ENCODE results near the gene PTPRT.

Gene PTPRT

DNA sequence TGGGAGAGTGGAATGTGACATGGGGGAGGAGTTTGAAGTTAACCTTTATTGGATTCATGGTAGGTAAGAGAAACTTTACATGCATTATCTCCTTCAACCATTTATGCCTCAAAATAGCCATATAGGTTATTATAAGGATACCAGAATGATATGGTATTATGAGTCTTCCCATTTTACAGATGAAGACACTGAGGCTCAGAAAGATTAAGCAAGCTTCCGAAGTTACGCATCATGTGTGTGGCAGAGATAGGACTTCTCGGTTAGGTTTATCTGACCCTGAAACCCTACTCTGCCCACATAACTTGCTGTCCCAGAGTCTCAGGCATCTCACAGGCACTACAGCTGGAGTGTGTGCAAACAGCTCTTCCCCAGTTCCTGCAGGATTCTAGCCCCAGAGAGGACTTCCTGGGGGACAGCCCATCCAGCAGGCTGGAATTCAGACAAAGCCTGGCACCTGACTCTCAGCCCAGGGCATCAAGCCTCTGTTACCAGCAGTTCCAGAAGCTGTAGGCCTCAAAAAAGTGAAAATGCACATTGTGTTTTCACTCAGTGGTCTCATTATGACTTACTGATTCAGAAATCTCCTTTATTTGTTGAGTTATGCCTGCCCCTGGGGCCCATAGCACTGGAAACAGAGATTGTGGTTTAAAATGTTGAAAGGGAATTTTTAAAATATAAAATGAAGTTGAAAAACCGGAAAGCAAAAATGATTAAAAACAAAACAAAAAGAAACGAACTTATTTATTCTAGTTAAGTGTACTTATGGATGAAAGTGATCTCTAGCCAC, 1058.7 kb downstream of the PTPRT start:
- DNase-seq, result no peak
- in situ Hi-C loops (cut with HindIII; ENCODE audit: low pct_ligation_motif_present, low pct_unique_long_range_greater_than_20kb, low sequenced_read_pairs), result no loop called here

DNA sequence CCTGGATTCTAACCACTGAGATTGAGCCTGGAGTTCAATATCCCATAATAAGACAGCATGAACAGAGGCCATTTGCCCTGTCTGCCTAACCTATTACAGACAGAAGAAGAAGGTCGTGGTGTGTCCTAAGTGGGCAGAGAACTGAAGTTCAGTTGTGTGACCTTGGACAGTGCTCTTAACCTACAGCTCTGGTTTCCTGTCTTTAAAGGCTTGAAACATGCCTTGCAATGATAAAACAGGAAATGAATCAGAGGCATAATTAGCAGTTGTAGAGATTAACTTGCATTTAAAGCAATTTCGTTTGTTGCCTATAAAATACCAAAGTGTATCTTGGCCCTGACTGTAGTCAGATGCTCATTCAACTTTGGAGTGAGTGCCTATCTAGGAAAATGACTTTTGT, 1064.3 kb downstream of the PTPRT start:
- in situ Hi-C loops (cut with HindIII; ENCODE audit: low pct_ligation_motif_present, low pct_unique_long_range_greater_than_20kb, low sequenced_read_pairs), result no loop called here
- DNase-seq, result no peak

DNA sequence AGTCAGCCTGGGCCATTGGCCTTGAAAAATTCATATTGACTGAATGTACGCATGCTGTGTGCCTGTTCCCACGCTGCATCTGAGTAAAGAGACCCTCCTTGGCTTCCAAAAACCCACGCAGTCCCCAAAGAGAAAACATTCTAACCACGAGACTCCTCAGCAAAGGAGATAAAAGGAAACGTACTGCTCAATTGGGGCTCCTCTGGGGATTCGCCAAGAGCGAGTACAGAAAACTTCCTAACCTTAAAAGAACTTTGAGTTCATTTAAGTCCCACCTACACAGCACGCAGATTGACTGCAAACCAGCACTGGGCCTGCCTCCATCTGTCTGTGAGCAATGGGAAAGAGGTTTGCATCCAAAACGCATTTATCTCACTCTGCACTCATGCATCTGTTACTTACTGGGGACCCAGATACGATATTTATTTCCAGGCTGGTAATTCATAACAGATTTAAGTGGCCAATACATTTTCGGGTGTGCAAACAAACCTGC, 1065.7 kb downstream of the PTPRT start:
- no peak for DNase-seq
- in situ Hi-C loops (cut with HindIII; ENCODE audit: low pct_ligation_motif_present, low pct_unique_long_range_greater_than_20kb, low sequenced_read_pairs), result no loop called here

DNA sequence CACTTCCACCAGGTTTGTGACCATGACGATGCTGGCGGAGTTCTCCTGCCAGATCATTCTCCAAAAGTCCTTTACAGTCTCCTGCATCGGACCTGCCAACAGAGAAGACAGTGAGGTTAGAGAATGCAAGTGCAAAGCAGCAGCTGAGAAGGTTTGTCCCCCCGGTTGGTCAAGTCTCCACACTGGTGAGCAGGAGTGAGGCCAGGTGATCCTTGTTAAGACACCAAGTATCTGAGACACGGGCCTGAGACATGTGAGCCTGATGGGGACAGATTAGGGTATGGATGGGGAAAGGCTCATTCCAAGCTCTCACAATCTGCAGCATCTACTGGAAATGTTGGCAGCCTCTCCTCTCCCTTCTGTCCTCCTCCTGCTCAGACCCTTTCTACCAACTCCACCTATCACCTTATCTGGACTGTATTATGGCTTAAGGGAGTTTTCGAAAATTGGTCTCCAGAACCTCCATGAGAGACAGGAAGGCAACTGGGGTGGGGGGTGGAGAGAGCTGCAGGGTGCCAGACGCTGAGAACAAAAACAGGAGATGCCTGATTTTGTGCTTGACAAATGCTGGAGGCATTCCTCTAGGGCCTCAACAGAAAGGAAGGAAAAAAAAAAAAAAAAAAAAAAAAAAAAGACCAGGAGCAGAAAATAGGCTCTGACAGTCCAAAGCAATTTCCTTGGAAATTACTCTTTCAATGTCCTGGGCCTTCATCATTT, 1071.1 kb downstream of the PTPRT start:
- in situ Hi-C loops (cut with HindIII; ENCODE audit: low pct_ligation_motif_present, low pct_unique_long_range_greater_than_20kb, low sequenced_read_pairs), result no loop called here
- no peak for DNase-seq

DNA sequence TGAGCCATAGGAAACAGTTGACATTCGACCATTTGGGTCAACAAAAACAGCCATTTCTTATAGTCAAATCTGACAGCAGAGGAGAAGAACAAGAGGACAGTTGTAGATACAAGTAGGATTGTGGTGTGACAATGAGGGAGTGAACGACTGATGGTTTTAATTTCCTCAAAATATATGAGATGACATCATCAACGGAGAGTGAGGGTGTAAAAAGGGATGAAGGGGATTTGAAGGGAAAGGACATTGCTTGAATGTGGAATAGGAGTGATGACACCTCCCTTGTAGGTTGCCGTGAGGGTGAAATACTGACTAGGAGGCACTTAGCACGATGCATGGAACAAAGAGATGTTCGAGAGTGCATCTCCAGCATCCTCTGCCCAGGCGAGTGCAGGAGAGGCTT, 1071.7 kb downstream of the PTPRT start:
- in situ Hi-C loops (cut with HindIII; ENCODE audit: low pct_ligation_motif_present, low pct_unique_long_range_greater_than_20kb, low sequenced_read_pairs), result no loop called here
- no peak for DNase-seq

DNA sequence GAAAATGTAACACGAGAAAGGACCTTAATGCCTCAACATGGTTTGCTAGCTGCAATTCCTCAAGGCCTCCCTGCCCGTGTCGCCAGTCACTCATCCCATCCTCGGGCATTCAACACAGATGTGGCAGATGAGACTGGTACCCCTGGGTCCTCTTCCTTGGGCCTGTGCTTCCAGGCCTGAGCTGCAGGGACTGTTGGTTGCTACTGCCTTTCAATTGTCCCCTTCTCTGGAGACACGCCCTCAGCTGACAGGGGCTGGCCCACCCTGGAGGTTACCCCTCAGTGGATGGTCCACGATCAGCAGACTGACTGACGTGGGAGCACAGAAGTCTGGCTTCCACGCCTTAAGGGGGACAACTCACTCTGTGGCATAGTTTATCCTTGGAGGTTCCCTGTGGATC, 1076.5 kb downstream of the PTPRT start:
- in situ Hi-C loops (cut with HindIII; ENCODE audit: low pct_ligation_motif_present, low pct_unique_long_range_greater_than_20kb, low sequenced_read_pairs), result no loop called here

DNA sequence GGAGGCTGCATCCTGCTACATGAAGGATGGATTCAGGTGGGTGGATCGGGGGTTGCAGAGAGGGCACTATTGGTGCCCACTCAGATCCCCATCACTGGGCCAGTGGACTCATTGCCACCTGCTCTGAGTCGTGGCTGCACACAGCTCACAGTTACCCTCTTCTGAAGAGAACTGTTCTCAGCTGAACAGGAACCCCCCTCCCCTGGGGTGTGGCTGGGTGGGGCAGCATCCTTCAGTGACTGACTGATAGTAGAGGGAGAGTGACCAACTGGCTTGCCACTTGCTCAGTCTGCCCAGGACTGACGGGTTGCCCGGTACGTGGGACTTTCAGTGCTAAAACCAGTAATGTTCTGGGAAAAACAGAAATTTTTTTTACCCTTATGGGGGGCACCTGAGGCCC, 1077.5 kb downstream of the PTPRT start:
- in situ Hi-C loops (cut with HindIII; ENCODE audit: low pct_ligation_motif_present, low pct_unique_long_range_greater_than_20kb, low sequenced_read_pairs), result no loop called here
- no peak for DNase-seq

More for the DNA sequence above, 1076.5 kb downstream of the PTPRT start:
- DNase-seq, result no peak

DNA sequence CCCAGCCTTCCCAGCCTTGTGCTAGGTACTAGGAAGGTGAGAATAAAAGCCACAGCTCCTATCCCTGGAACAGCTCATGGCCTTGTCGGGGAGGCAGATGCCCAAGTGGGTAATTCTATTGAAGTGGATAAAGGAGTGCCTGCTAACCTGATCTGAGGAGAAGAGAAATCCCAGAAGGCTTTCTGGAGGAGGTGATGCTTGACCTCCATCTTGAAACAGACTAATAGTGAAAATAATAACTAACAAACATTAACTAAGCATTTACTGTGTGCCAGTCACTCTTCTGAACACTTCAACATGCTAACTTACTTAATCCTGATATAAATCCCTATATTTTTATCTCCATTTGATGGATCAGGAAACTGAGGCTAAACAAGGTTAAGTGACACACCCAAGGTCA, 1078.4 kb downstream of the PTPRT start:
- no peak for DNase-seq
- in situ Hi-C loops (cut with HindIII; ENCODE audit: low pct_ligation_motif_present, low pct_unique_long_range_greater_than_20kb, low sequenced_read_pairs), result no loop called here

DNA sequence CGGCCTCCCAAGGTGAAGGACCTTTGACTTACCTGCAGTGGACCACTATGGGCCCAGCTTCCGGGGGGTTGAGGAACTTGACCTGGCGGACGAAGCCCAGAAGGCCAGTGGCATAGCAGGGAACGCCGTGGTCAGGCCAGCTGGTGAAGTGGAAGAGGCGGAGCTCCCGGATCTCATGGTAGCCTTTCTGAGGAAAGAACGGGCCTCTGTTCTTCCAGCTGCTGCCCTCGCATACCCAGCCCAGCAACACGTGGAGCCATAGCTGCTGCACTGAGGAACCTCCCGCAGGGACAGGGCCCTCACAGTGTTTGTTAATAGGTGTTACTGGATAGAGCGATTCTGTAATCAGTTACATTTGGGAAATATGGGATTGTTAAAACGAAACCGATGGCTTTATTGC, 1079.4 kb downstream of the PTPRT start:
- in situ Hi-C loops (cut with HindIII; ENCODE audit: low pct_ligation_motif_present, low pct_unique_long_range_greater_than_20kb, low sequenced_read_pairs), result no loop called here
- no peak for DNase-seq

DNA sequence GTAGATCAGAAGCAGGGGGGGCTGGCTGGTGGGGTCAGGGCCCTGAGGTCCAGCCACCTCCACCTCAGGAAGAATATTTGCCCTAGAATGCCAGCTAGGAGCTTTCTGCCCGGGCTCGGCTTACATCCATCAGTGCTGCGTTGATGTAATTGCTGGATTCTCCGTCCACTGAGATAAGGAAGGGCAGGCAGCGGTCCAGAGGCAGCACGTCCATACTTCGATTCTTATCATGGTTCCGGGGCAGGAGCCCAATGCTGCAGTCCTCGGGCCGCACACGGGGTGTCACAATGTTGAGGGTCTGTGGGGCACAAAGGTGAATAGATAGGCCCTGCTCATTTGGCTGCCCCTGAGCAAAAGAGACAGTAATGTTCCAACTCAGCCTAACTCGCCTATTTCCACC, 1087.7 kb downstream of the PTPRT start:
- no peak for DNase-seq
- in situ Hi-C loops (cut with HindIII; ENCODE audit: low pct_ligation_motif_present, low pct_unique_long_range_greater_than_20kb, low sequenced_read_pairs), result no loop called here

DNA sequence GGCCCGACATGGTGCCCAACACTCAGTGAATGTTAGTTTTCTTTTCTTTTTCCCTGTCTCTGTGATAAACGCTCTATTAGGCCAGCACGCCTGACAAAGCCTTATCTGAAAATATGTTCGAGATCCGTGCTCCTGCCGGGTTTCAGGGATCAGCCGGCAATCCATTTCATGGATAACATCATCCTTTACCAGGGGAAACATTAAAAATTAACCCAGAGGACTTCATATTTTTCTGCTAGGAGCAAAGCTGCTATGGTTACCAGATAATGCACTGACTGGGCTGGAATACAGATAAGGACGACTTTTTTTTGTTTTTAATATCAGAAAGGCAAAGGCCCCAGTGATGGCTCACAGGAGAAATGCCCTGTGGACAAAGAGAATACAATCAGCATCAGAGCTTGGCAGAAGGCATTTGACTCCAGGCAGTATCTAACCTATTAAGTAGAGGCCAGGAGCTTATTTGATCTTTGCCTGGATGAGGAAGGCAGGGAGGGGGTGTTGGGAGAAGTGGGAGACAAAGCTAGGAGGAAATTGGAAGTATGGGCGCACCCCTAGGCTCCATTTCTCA, 1089.5 kb downstream of the PTPRT start:
- no peak for DNase-seq
- in situ Hi-C loops (cut with HindIII; ENCODE audit: low pct_ligation_motif_present, low pct_unique_long_range_greater_than_20kb, low sequenced_read_pairs), result no loop called here

DNA sequence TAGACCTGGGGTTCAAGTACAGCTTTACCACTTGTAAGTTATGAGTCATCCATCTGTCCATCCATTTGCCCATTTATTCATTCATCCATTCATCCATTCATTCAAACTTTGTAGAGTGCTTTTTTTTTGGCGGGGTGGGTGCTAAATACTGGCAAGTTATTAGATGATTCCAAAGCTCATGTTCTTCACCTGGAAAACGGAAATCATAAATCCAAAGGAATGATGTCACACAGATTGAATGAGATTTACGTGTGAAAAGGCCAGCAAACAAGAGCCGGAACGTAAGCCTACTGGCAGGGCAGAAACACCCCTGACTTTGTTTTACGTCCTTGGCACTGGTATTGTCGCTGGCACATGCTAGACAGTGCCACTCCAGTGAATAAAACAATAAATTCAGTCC, 1090.6 kb downstream of the PTPRT start:
- in situ Hi-C loops (cut with HindIII; ENCODE audit: low pct_ligation_motif_present, low pct_unique_long_range_greater_than_20kb, low sequenced_read_pairs), result no loop called here
- no peak for DNase-seq

DNA sequence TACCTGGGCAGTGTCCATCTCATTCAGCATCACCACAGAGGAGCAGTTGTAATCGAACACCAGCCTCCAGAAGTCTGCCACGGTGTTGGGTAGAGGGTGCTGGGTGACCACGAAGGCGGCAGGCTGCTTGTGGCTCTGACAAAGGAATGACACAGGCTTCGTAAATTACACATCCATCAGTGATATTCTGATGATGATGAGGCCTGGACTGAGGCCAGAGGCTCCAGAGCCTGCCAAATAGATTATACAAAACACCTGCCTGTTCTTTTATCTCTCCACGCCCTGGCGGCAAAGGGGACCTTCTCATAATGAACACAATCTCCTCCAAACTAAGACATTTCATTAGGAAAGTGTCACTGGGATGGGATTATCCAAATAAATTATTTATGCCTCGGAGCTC, 1091.3 kb downstream of the PTPRT start:
- DNase-seq, result no peak
- in situ Hi-C loops (cut with HindIII; ENCODE audit: low pct_ligation_motif_present, low pct_unique_long_range_greater_than_20kb, low sequenced_read_pairs), result no loop called here

DNA sequence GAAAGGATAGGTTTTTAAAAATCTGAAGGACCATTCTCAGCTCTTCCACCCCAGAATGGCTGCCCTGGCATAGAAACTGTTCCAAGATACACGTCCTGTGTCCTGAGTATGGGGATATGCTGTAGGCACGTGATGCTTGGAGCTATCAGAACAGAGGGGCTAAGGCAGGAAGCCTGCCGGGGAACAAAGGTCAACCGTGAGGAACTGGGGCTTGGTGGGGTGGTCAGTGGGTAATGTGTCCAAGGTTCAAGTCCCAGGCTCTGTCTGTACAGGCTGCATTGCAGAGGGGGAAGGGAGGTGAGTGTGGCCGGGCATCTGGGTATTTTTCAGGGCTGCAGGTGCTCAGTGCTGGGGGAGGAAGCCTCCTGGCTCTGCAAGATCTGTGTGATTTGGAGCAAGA, 1092.0 kb downstream of the PTPRT start:
- in situ Hi-C loops (cut with HindIII; ENCODE audit: low pct_ligation_motif_present, low pct_unique_long_range_greater_than_20kb, low sequenced_read_pairs), result no loop called here
- DNase-seq, result no peak

DNA sequence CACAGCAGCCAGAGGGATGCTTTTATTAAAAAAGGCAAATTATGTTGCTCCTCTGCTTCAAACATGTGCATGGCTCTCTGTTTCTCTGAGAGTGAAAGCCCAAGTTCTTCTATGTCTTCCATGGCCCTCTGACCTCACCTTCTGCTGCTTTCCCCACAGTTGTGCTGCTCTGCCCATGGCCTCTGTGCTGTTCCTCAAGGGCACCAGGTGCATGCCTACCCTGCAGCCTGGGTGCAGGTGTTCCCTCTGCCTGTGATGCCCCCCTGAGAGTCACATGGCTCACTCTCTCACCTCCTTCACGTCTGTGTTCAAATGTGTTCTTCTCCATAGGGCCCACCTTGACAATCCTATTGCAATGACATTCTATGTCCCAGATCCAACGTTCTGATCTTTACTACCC, 1094.5 kb downstream of the PTPRT start:
- in situ Hi-C loops (cut with HindIII; ENCODE audit: low pct_ligation_motif_present, low pct_unique_long_range_greater_than_20kb, low sequenced_read_pairs), result no loop called here
- DNase-seq, result no peak

DNA sequence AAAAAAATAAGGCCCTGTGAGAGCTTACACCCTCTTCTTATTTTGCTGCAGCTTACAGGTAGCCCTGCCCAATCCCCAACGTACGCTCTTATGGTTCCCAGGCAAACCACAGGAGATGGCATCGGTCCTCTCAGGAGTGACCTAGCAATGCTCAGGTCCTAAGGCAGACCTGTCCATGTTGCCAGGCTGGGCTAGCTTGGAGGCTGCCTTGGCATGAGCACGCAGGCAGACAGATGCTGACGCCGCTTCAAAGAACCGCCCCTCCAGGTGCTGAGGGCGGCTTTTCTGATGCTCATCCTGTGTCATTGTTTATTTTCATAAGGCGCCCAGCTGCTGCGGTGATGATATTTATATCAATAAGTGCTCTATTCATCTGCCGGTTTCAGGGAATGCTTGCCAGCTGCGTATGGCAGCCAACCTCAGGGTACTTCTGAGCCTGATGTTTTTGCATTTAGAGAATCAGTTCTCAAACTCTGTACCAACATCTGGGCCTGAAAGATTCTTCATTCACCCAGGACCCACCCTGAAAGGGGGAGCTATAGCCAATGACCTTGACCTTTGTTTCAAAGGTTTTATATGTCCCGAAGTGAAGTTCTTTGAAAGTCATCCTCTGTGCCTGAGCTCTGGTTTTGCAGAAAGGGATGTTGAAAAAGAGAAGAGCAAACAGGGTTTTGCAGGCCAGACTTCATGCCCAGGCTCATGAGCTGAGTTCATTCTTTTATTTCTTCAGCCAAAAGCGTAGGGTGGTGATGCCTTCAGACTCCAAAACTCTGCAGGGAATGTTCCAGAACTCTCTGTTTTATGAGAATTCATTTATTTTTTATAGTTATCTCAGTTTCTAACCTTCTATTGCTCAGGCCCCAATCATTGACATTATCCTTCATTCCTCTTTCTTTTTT, 1095.9 kb downstream of the PTPRT start:
- no peak for DNase-seq
- in situ Hi-C loops (cut with HindIII; ENCODE audit: low pct_ligation_motif_present, low pct_unique_long_range_greater_than_20kb, low sequenced_read_pairs), result no loop called here

DNA sequence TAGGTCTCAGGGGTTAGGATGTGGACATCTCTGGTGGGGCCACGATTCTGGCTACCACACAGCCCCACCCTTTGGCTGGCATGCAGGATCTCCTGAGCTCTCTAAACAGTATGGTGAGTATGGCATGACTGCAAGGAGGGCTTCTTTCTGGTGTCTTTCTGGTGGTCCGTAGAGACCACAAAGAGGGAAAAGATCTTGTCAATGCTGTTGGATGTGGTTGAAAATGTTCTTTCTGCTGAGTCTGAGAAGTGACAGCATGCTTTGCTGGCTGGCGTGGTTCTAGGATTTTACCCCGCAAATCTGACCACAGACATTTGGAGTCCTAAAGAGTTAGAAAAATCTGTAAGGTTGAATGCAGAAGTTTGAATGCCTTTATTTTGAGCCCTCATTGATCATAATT, 1096.7 kb downstream of the PTPRT start:
- DNase-seq, result no peak
- in situ Hi-C loops (cut with HindIII; ENCODE audit: low pct_ligation_motif_present, low pct_unique_long_range_greater_than_20kb, low sequenced_read_pairs), result no loop called here

DNA sequence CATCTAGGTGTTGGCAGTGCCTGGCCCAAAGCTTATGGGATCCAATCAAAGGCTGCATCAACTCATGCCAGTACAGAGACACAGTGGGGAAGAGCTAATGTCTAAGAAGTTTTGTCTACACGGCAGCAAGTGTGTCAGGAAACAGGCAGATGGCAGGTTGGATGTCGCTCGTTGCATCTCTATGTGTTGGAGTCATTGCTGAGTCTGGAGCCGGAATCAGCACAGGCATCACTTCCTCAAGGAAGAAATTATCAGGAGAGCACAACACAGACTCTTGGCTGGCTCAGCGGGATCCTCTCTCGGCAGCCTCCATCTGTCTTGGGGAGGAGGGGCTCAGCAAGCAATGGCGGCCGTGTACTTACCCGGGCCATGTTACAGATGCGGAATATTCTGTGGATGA, 1104.3 kb downstream of the PTPRT start:
- in situ Hi-C loops (cut with HindIII; ENCODE audit: low pct_ligation_motif_present, low pct_unique_long_range_greater_than_20kb, low sequenced_read_pairs), result no loop called here
- no peak for DNase-seq

DNA sequence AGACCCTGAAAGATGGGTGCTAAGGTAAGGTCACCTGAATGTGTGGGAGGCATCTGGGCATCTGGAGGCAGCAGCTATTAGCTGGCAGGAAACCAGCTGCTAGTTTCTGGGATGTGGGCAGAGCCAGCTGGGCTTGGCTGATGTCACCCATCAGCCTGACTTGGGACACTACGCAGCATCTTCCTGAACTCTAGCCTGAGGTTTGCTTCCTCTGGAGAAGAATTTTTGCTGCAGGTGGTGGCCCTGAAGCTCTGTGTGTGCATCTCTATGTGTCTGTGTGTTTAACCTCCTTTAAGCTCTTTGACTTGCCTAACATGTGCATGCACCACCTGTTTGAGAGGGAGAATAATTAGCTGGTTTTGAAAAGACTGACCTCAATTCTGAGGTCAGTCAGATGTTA, 1106.4 kb downstream of the PTPRT start:
- in situ Hi-C loops (cut with HindIII; ENCODE audit: low pct_ligation_motif_present, low pct_unique_long_range_greater_than_20kb, low sequenced_read_pairs), result no loop called here
- no peak for DNase-seq

Measured in ACHN (cell line).